Adrenal gland (tissue), 12 donors: ENCODE measurements around the gene RMND5B. TPM values are rescaled to one million over a fixed set of nuclear protein-coding genes. Genes with fewer than 3 reads are reported as not detected.

Source experiments
- DNase-seq, 7 donors: peaks; one replicate each; pipeline ENCODE4 v3.0.0-alpha.2; 2019 to 2020
- H3K27ac ChIP-seq, 5 donors: fragments of 200-600 bp; sonication (generic) in 4 of 5; 1 replicate in 3 of 5; 2 replicates in 2 of 5; pipeline versions ENCODE4 v1.5.1 to v1.8.0; 2016 to 2020; ENCODE audit warnings: mild to moderate bottlenecking in 1 of 5
- H3K27me3 ChIP-seq: fragments of 200-600 bp; 2 replicates; pipeline ENCODE4 v1.8.0; 2021
- H3K36me3 ChIP-seq, 2 donors: fragments of 200-600 bp; replicated peaks in 1 of 2; 1 replicate in 1 of 2; 2 replicates in 1 of 2; pipeline versions ENCODE4 v1.5.1 to v1.8.0; 2018 to 2022
- H3K4me1 ChIP-seq, 2 donors: fragments of 200-600 bp; replicated peaks in 1 of 2; 1 replicate in 1 of 2; 2 replicates in 1 of 2; pipeline versions ENCODE4 v1.5.1 to v1.8.0; 2018 to 2021
- H3K4me3 ChIP-seq, 4 donors: fragments of 200-600 bp; sonication (generic) in 3 of 4; one replicate each; pipeline ENCODE4 v1.5.1; 2016 to 2018
- H3K9me3 ChIP-seq, 3 donors: fragments of 200-600 bp; sonication (generic) in 1 of 3; replicated peaks in 1 of 3; 1 replicate in 2 of 3; 2 replicates in 1 of 3; pipeline versions ENCODE4 v1.5.1 to v1.8.0; 2016 to 2021
- POLR2A ChIP-seq, 2 donors: fragments of 450-650 bp; IDR thresholded peaks; one replicate each; pipeline ENCODE4 v1.6.1; 2017; ENCODE audit warnings: antibody characterized with exemption in 2 of 2, mild to moderate bottlenecking in 2 of 2, moderate library complexity in 1 of 2
- WGBS, 4 donors: extraction: QIAGEN DNeasy Blood & Tissue Kit in 2 of 4; methylation state at CpG; one replicate each; pipeline versions ENCODE4 v1.1.5 to v1.1.7; 2013 to 2017; 5-methylcytosine and 5-hydroxymethylcytosine counted together
- intact Hi-C, 2 donors: fragments of 100-400 bp; cut with DNase I; formaldehyde crosslinking; loops; one replicate each; pipeline versions ENCODE4 v1.14.1 to v1.15.0; 2022 to 2023
- polyA plus RNA-seq, 3 donors: library from polyadenylated mRNA; stranded (reverse); fragments of 200-250 nt in 2 of 3; fragments of 350-450 nt in 1 of 3; fragmentation: Illumina TruSeq in 1 of 3; extraction: RNeasy Lipid Tissue Mini Kit (QIAGEN cat#74804) in 1 of 3; gene quantifications; one replicate each; pipeline ENCODE4 v1.2.3, GENCODE V29; 2013 to 2014
- total RNA-seq, 9 donors: library from RNA; depleted of rRNA in 4 of 9; stranded (reverse); fragments of >200 nt in 4 of 9; fragments of 120-200 nt in 1 of 9; fragmentation: NEBNext Ultra II Directional in 1 of 9; extraction: Animal tissue kit (Norgen Biotek cat#: 25700) in 1 of 9; gene quantifications; one replicate each; pipeline versions ENCODE4 v1.1.0 to v1.2.4, GENCODE V29; 2013 to 2023
- TF ChIP-seq, protein P1 (sequence below), 6 experiments: fragments of 450-650 bp in 4 of 6; fragments of 200-600 bp in 2 of 6; sonication (generic) in 1 of 6; IDR thresholded peaks; 1 replicate in 5 of 6; 2 replicates in 1 of 6; pipeline versions ENCODE4 v1.5.1 to v1.8.0; 2016 to 2021; ENCODE audit warnings: antibody characterized with exemption in 6 of 6, mild to moderate bottlenecking in 2 of 6, moderate library complexity in 1 of 6
- donor health status: healthy with polysubstance abuse.
- donor health status: Bipolar disorder and iron deficiency.
- donor health status: DM: yes; HTN: yes; CAD: no.
- donor health status: DM: no; HTN: no; CAD: no.
- donor health status: DM: no; HTN: no; CAD: no.
- donor health status: DM: yes; HTN: yes; CAD: no.

Gene RMND5B
- total and polyA plus RNA-seq, 12 donors: 28.1 to 51.4 (median 37.0) TPM

- Histone ChIP-seq H3K9me3 (no peaks in the 10 kb centered on the region), H3K27me3 (no peaks in the 10 kb centered on the region), H3K4me3 (no peak overlapping the region), H3K4me1 (no peaks in the 10 kb centered on the region), H3K27ac (no peak overlapping the region), H3K36me3 (no peaks in the 10 kb centered on the region)
- 47 to 50% (median 48%) methylated on average over 2 of the region's 2 CpGs for WGBS, 4 donors
- no peak for DNase-seq
- intact Hi-C loops: no loop called here
- TF ChIP-seq POLR2A (IDR thresholded peaks at IDR 0.05): no peak
- TF ChIP-seq, protein P1, sequence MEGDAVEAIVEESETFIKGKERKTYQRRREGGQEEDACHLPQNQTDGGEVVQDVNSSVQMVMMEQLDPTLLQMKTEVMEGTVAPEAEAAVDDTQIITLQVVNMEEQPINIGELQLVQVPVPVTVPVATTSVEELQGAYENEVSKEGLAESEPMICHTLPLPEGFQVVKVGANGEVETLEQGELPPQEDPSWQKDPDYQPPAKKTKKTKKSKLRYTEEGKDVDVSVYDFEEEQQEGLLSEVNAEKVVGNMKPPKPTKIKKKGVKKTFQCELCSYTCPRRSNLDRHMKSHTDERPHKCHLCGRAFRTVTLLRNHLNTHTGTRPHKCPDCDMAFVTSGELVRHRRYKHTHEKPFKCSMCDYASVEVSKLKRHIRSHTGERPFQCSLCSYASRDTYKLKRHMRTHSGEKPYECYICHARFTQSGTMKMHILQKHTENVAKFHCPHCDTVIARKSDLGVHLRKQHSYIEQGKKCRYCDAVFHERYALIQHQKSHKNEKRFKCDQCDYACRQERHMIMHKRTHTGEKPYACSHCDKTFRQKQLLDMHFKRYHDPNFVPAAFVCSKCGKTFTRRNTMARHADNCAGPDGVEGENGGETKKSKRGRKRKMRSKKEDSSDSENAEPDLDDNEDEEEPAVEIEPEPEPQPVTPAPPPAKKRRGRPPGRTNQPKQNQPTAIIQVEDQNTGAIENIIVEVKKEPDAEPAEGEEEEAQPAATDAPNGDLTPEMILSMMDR (IDR thresholded peaks at IDR 0.05): no peak
These were observed 58.6 kb downstream of the RMND5B start for GRCh38 chr5:178189433-178189832.

DNA sequence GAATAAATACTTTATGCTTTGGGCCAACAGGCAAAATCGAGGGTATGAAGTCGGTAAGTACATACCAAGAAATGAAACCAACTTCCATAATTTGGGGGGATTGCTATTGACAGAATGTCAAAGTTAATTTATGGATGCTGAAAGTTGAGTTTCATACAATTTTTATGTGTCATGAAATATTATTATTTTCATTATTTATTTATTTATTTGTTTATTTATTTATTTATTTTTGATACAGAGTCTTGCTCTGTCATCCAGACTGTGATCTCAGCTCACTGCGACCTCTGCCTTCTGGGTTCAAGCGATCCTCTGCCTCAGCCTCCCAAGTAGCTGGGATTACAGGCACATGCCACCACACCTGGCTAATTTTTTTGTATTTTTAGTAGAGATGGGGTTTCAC, 60.8 kb downstream of the RMND5B start:
- 65 to 86% (median 72%) methylated on average over 4 of the region's 4 CpGs for WGBS, 4 donors
- Histone ChIP-seq H3K27me3 (no peaks in the 10 kb centered on the region), H3K27ac (no peak overlapping the region), H3K4me1 (no peaks in the 10 kb centered on the region), H3K36me3 (no peaks in the 10 kb centered on the region), H3K9me3 (no peaks in the 10 kb centered on the region), H3K4me3 (no peak overlapping the region)
- no peak for DNase-seq
- TF ChIP-seq, protein P1 (IDR thresholded peaks at IDR 0.05): no peak
- no peak for TF ChIP-seq POLR2A (IDR thresholded peaks at IDR 0.05)
- intact Hi-C loops: no loop called here

GRCh38 chr5:178192244-178192643, 61.4 kb downstream of the RMND5B start:
- Histone ChIP-seq H3K4me3 (no peak overlapping the region), H3K4me1 (no peaks in the 10 kb centered on the region), H3K36me3 (no peaks in the 10 kb centered on the region), H3K27me3 (no peaks in the 10 kb centered on the region), H3K27ac (no peak overlapping the region), H3K9me3 (no peaks in the 10 kb centered on the region)
- TF ChIP-seq, protein P1 (IDR thresholded peaks at IDR 0.05): no peak
- TF ChIP-seq POLR2A (IDR thresholded peaks at IDR 0.05): no peak
- no peak for DNase-seq
- intact Hi-C loops: no loop called here
- WGBS, 4 donors: 30 to 54% (median 35%) methylated on average over 2 of the region's 2 CpGs

GRCh38 chr5:178192787-178193186, 62.0 kb downstream of the RMND5B start:
- Histone ChIP-seq H3K4me3 (no peak overlapping the region), H3K9me3 (no peaks in the 10 kb centered on the region), H3K4me1 (no peaks in the 10 kb centered on the region), H3K27ac (no peak overlapping the region), H3K27me3 (no peaks in the 10 kb centered on the region), H3K36me3 (no peaks in the 10 kb centered on the region)
- intact Hi-C loops: no loop called here
- no peak for DNase-seq
- WGBS, 4 donors: 85 to 91% (median 91%) methylated on average over 7 of the region's 7 CpGs
- TF ChIP-seq, protein P1 (IDR thresholded peaks at IDR 0.05): no peak
- TF ChIP-seq POLR2A (IDR thresholded peaks at IDR 0.05): no peak
